T-helper 1 cell treated with Interleukin-12 subunit alpha and Interleukin-12 subunit beta and Interleukin-4 antibody, amounts not matched to agents 30 μg/mL and 1 μg/mL, for 36 hours (primary cell): ENCODE measurements around the gene BANF2.
"Not testable (repeated sequence)": the region's sequence is repeated elsewhere in the genome, so short reads cannot be mapped to it uniquely, and the experiment has no call there.

Experiments
- H3K27ac Mint-ChIP-seq: one replicate; pipeline ENCODE4 v1.8.0; 2021; ENCODE audit warnings: mild to moderate bottlenecking, mixed read lengths
- H3K27me3 Mint-ChIP-seq: one replicate; pipeline ENCODE4 v1.8.0; 2021; ENCODE audit warnings: low read depth, mixed read lengths
- H3K36me3 Mint-ChIP-seq: one replicate; pipeline ENCODE4 v1.8.0; 2021; ENCODE audit warnings: low read depth, mixed read lengths
- H3K4me1 Mint-ChIP-seq: one replicate; pipeline ENCODE4 v1.8.0; 2021; ENCODE audit warnings: low read depth, mixed read lengths
- H3K4me3 Mint-ChIP-seq: one replicate; pipeline ENCODE4 v1.8.0; 2021; ENCODE audit warnings: mild to moderate bottlenecking, moderate library complexity, mixed read lengths
- H3K9me3 Mint-ChIP-seq: one replicate; pipeline ENCODE4 v1.8.0; 2021; ENCODE audit warnings: mixed read lengths

Gene BANF2

DNA sequence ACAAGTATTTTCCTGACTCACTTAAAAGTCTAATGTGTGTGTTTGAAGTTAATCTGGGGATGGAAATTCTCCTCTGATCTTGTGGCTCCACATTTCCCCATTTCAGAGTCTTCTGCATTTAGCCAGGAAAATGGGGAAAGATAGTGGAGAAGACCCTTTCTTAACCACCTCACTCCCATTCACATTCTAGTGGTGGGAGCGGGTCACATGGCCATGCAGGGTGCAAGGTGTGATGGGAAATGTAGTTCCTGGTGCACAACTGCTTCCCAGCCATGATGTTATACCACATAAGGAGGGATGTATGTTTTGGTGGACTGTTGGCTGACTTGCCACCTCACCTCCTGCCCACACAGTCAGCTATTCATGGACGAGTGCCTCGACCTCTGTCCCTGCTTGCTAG is 61.8 kb downstream of the BANF2 start:
- no peak overlapping the region for H3K4me3 Mint-ChIP-seq
- no peaks in the 10 kb centered on the region for H3K4me1 Mint-ChIP-seq
- no peaks in the 10 kb centered on the region for H3K36me3 Mint-ChIP-seq
- H3K27me3 Mint-ChIP-seq: no peaks in the 10 kb centered on the region
- no peak overlapping the region for H3K27ac Mint-ChIP-seq
- peaks cover 10% of the 10 kb centered on the region for H3K9me3 Mint-ChIP-seq

DNA sequence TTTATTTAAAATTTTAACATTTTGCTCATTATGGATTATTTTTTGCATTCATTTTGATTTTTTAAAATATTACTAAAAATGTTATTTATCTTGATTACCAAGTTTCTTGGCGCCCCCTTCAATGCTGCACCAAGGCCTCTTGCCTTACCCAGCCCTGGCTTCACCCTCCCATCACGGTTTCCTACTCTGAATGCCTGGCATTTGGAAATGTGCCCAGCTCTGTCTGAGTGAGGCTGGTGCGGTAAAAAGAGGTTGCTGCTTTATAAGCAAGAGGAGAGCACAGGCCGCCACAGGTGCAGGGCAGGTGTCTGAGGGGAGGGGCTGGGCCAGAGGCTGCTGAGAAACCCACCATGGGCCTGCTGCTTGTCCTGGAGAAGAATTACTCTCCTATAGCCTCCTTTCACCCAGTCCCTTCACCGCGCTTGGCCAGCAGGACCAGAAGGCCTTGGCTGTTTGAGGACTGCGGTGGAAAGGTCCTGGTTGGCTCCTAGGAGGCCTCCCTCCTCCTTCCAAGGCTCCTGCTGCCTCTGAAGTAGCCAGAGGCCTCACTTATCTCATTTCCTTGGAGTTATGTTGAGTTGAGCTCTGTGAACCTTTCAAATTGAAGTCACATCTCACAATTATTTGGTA is 62.6 kb downstream of the BANF2 start:
- Mint-ChIP-seq H3K4me3 (no peak overlapping the region), H3K27ac (no peak overlapping the region), H3K36me3 (no peaks in the 10 kb centered on the region), H3K27me3 (no peaks in the 10 kb centered on the region), H3K4me1 (no peaks in the 10 kb centered on the region), H3K9me3 (peaks cover 10% of the 10 kb centered on the region)

DNA sequence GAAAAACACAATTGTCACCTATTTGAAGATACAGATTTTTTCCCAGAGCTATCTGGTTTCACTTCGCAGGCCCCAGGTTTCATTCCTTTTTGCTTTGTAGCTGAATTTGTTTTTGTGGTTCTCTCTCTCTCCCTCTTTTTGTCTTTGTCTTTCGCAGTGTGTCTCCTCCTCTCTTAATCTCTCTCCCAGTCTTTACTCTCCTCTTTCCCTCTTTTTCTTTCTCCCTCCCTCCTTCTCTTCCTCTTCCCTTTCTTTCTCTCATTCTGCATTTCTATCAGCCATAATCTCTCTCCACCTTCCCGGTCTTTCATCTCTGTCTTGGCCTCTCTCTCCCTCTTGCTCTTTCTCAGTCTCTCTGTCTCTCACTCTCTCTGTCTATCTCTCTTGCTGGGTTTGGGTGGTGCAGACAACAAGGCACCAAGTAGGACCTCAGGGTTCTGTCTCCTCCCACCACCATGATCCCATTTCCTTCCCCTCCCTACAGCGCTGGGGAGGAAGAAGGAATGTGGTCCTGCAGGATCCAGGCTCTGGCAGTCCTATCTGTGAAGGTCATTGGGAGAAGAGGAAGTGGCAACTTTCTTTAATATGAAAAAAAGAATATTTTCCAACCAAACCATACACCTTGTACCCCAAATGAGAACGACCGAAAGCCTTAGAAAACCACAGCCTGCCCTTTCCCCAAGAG is 63.2 kb downstream of the BANF2 start:
- no peaks in the 10 kb centered on the region for H3K27me3 Mint-ChIP-seq
- peaks cover 8% of the 10 kb centered on the region for H3K9me3 Mint-ChIP-seq
- no peaks in the 10 kb centered on the region for H3K36me3 Mint-ChIP-seq
- H3K4me1 Mint-ChIP-seq: no peaks in the 10 kb centered on the region
- no peak overlapping the region for H3K4me3 Mint-ChIP-seq
- no peak overlapping the region for H3K27ac Mint-ChIP-seq

DNA sequence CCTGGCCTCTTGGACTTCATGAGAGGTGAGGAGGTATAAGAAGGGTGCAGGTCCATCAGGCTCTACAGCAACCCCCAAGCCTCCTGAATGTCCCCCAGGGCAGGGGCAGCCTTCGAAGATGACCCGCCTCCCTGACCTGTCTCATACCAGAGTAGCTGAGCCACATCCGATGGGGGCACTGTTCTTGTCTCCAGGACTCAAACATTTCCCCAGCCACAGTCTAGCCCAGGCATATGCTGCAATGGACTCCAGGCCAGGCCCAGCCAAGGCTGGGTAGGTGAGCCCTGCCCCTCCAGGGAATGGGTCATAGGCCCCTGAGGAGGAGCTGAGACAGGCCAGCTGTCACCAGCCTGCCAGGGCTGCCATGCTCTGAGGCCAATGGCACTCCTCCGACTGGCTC is 65.3 kb downstream of the BANF2 start:
- Mint-ChIP-seq H3K27ac (no peak overlapping the region), H3K36me3 (no peaks in the 10 kb centered on the region), H3K4me3 (no peak overlapping the region), H3K27me3 (no peaks in the 10 kb centered on the region), H3K4me1 (no peaks in the 10 kb centered on the region), H3K9me3 (no peaks in the 10 kb centered on the region)

DNA sequence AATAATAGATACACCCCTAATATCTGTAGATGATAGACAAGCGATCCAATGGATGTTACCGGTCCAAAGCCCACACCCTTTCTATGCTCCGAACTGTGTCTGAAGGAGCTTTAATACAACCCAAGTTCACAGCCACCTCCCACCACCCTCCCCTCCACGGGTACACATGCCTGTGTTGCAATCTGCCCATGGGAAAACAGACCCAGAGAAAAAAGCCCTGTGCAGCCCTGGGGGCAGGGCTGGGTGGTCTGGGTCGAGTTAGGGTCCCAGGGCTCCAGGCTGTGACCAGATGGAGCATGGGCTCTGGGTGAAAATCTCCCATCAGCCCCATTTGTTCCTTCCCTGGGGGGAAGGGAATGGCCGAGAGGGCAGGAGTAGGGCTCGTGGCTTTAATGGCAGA is 65.8 kb downstream of the BANF2 start:
- Mint-ChIP-seq H3K9me3 (no peaks in the 10 kb centered on the region), H3K27ac (no peak overlapping the region), H3K27me3 (no peaks in the 10 kb centered on the region), H3K4me1 (no peaks in the 10 kb centered on the region), H3K36me3 (no peaks in the 10 kb centered on the region), H3K4me3 (no peak overlapping the region)

DNA sequence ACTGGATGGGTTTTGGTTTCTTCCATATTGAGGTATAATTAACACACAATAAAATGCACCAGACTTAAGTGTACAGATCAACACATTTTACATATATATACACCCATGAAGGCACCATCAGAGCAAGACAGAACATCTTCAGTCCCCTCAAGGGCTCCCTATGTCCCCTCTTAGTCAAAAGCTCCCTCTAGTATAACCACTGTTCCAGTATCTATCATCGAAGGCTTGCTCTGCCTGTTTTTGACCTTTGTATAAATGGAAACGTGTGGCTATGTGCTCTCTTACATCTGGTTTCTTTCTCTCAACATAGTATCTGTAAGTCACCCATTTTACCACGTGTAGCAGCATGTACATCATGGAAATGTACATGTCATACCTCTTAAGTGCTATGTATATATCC is 66.5 kb downstream of the BANF2 start:
- no peak overlapping the region for H3K27ac Mint-ChIP-seq
- H3K9me3 Mint-ChIP-seq: no peaks in the 10 kb centered on the region
- no peaks in the 10 kb centered on the region for H3K4me1 Mint-ChIP-seq
- no peaks in the 10 kb centered on the region for H3K27me3 Mint-ChIP-seq
- H3K4me3 Mint-ChIP-seq: no peak overlapping the region
- no peaks in the 10 kb centered on the region for H3K36me3 Mint-ChIP-seq

DNA sequence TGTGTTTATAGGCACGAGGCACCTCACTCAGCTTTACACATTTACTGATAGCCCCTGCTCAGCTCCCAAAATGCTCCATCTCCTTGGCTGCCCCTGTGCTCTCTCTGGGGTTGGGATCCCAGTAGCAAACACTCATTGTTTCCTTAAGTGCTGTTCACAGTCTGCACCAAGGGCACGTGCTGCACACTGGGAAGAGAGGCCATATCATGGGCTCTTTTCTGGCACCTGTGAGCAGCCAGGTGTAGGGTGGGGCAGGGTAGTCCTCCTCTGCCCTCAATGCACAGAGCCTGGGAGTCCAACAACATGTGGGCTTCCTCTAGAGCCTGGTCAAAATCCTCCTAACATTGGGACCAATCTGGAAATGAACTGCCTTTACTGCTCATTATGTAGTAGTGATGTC is 67.9 kb downstream of the BANF2 start:
- no peaks in the 10 kb centered on the region for H3K4me1 Mint-ChIP-seq
- no peaks in the 10 kb centered on the region for H3K9me3 Mint-ChIP-seq
- no peak overlapping the region for H3K4me3 Mint-ChIP-seq
- H3K27me3 Mint-ChIP-seq: no peaks in the 10 kb centered on the region
- no peak overlapping the region for H3K27ac Mint-ChIP-seq
- H3K36me3 Mint-ChIP-seq: no peaks in the 10 kb centered on the region

DNA sequence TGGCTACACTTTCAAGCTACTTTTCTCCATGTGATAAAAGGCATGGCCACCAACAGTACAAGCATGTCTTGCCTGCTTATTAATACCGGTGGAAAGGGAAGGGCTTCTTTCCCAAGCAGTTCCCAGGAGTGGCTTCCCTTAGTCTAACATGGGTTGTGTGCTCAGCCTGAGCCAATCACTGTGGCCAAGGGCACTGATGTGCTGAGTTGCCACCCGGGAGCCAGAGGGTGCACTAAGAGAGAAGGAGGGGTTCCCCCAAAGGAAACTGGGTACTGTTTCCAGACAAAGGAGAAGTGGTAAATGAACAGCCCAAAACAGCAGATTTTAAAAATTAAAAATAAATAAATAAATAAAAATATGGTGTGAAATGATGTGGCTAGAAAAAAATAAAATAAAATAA is 68.5 kb downstream of the BANF2 start:
- no peaks in the 10 kb centered on the region for H3K27me3 Mint-ChIP-seq
- H3K4me3 Mint-ChIP-seq: no peak overlapping the region
- H3K9me3 Mint-ChIP-seq: no peaks in the 10 kb centered on the region
- H3K27ac Mint-ChIP-seq: no peak overlapping the region
- no peaks in the 10 kb centered on the region for H3K36me3 Mint-ChIP-seq
- H3K4me1 Mint-ChIP-seq: no peaks in the 10 kb centered on the region

DNA sequence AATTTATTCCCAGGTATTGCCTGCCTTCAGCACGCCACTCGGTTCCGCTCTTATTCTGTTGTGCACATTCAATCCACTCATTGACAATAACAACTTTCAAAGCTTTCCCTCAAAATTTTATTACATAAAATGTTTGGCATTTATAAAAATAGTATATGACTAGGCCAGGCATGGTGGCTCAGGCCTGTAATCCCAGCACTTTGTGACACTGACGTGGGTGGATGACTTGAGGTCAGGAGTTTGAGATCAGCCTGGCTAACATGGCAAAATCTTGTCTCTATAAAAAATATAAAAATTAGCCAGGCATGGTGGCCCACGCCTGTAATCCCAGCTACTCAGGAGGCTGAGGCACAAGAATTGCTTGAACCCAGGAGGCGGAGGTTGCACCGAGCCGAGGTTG is 70.0 kb downstream of the BANF2 start:
- H3K27me3 Mint-ChIP-seq, H3K36me3 Mint-ChIP-seq, H3K27ac Mint-ChIP-seq, H3K4me3 Mint-ChIP-seq, H3K9me3 Mint-ChIP-seq, H3K4me1 Mint-ChIP-seq: not testable (repeated sequence)

DNA sequence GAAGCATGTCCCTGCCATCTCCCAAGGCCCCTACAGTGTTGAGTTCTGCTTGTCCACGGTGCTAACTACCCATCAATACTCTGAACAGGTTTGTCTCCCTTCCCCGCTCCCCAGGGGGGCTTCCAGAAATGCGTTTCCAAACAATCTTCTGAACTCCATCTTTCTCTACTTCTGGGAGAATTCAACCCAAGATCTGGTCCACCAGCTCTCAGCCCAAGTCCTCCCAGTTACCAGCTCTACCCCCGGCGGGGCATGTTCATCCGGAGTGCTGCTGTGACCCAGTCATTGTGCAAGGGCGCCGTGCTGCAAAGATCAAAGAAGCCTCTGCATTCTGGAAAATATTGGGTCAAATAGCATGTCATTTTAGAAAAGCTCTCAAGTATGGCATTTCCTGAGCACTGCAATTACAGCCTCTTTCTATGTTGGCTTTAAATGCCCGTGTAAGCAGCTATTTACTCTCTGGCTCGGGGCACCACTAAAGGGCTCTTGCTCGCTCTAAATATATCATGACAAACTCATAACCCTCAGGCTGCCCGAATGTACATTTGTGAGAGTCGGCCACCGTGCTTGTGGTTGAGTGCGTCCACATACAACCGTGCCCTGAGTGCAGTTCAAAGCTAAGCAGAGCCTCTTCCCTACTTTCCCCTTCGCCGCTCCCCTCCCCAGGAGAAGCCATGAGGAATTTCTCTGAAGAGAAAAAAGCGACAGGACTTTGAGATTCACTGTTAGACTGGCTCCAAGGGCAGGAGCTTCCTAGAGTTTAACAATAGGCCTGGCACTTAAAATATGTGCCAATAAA is 71.6 kb downstream of the BANF2 start:
- H3K4me3 Mint-ChIP-seq: no peak overlapping the region
- H3K27me3 Mint-ChIP-seq: no peaks in the 10 kb centered on the region
- H3K27ac Mint-ChIP-seq: no peak overlapping the region
- no peaks in the 10 kb centered on the region for H3K9me3 Mint-ChIP-seq
- no peaks in the 10 kb centered on the region for H3K4me1 Mint-ChIP-seq
- no peaks in the 10 kb centered on the region for H3K36me3 Mint-ChIP-seq

DNA sequence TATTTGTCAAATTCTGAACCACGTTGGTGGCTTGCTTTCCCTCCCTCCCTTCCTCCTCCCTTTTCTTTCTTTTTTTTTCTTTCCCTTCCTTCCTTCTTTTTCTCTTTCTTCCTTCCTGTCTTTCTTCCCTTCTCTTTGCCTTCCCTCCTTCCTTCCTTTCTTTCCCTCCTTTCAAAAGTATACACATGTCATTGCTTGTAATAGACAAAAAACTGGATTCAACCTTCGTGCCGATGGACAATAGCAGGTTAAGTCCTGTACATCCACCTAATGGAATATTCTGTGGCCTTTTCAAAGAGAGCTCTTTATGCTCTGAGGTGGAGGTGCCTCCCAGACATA is 72.2 kb downstream of the BANF2 start:
- Mint-ChIP-seq H3K27me3 (no peaks in the 10 kb centered on the region), H3K27ac (no peak overlapping the region), H3K4me1 (no peaks in the 10 kb centered on the region), H3K9me3 (no peaks in the 10 kb centered on the region), H3K36me3 (no peaks in the 10 kb centered on the region), H3K4me3 (no peak overlapping the region)

DNA sequence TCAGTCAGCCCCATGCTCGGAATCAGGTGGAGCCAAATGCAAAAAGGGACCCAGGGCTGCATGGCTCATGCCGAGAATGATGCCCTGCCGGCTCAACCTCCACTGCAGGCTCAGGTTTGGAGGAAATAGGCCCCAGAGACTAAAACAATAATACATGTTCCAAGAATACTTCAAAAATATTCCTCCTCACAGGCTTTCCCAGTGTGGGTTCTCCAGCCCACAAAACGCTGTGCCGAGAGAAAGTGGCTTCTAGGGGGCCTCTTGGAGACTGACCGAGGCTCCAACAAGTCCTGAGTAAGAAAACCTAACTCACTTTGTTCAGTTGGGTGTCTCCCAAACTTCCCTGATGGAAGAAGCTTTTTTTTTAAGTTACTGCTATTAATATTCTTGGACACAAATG is 73.9 kb downstream of the BANF2 start:
- Mint-ChIP-seq H3K4me1 (no peaks in the 10 kb centered on the region), H3K4me3 (no peak overlapping the region), H3K27me3 (no peaks in the 10 kb centered on the region), H3K27ac (no peak overlapping the region), H3K9me3 (peaks cover 5% of the 10 kb centered on the region), H3K36me3 (no peaks in the 10 kb centered on the region)

DNA sequence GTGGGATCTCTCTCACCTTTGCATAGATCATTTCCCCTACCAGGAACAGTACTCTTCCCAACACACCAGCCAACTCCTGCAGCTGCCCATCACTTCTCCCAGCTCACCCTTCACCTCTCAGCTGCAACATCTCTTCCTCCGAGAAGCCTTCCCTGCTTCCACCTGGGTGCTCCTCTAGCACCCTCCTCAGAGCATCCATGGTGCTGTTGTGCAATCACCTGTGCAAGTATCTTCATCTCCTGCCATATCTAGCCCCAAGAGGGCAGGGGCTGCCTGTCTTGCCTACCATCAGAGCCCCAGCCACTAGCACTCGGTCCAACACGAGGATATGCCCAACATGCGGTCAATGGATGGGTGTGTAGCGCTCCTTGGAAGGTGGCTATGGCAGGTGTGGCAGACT is 75.8 kb downstream of the BANF2 start:
- no peaks in the 10 kb centered on the region for H3K27me3 Mint-ChIP-seq
- H3K27ac Mint-ChIP-seq: no peak overlapping the region

DNA sequence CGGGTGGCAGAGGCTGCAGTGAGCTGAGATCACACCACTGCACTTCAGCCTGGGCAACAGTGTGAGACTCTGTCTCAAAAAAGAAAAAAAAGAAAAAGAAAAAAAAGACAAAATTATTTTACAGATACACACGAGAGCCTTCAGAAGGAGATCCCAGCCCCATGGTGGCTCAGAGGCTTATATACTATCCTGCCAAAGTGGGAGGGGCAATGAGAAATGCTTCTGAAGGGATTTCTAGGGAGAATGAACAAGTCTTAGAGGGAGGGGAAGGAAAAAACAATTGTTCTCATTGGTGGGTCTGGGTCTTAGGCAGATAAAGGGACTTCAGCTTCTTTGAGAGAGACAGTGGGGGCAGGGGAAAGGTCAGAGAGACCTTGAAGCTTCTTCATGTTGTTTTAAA is 76.8 kb downstream of the BANF2 start:
- Mint-ChIP-seq H3K27ac (no peak overlapping the region), H3K9me3 (peaks cover 5% of the 10 kb centered on the region), H3K4me1 (no peaks in the 10 kb centered on the region), H3K27me3 (no peaks in the 10 kb centered on the region), H3K36me3 (no peaks in the 10 kb centered on the region), H3K4me3 (no peak overlapping the region)

More for the DNA sequence above, 75.8 kb downstream of the BANF2 start:
- H3K9me3 Mint-ChIP-seq: peaks cover 5% of the 10 kb centered on the region
- H3K36me3 Mint-ChIP-seq: no peaks in the 10 kb centered on the region
- no peaks in the 10 kb centered on the region for H3K4me1 Mint-ChIP-seq
- no peak overlapping the region for H3K4me3 Mint-ChIP-seq

DNA sequence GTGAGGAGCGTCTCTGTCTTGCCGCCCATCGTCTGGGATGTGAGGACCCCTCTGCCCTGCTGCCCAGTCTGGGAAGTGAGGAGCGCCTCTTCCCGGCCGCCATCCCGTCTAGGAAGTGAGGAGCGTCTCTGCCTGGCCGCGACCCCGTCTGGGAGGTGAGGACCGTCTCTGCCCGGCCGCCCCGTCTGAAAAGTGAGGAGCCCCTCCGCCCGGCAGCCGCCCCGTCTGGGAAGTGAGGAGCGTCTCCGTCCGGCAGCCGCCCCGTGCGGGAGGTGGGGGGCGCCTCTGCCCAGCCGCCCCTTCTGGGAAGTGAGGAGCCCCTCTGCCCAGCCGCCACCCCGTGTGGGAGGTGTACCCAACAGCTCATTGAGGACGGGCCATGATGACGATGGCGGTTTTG is 79.2 kb downstream of the BANF2 start:
- H3K27ac Mint-ChIP-seq, H3K36me3 Mint-ChIP-seq, H3K9me3 Mint-ChIP-seq, H3K4me1 Mint-ChIP-seq, H3K27me3 Mint-ChIP-seq, H3K4me3 Mint-ChIP-seq: not testable (repeated sequence)
